HCT116 (cell line): ENCODE results near the gene NEO1.

Experiments used
- CTCF ChIP-seq, 3 experiments: fragments of 200-600 bp in 1 of 3; sonication (generic) in 1 of 3; IDR thresholded peaks in 2 of 3; conservative IDR thresholded peaks in 1 of 3; 2 replicates each; pipeline ENCODE4 v1.5.1; 2012 to 2017; ENCODE audit warnings: low read depth in 2 of 3, low read length in 2 of 3, antibody characterized with exemption in 1 of 3, borderline replicate concordance in 1 of 3, control low read depth in 1 of 3, mild to moderate bottlenecking in 1 of 3, mixed read lengths in 1 of 3, mixed run types in 1 of 3, moderate library complexity in 1 of 3; ENCODE audit not compliant: insufficient read depth in 1 of 3
- TF ChIP-seq, protein P1 (sequence below): IDR thresholded peaks from 2 replicates; pipeline ENCODE4 v1.6.1; 2012; ENCODE audit warnings: low read depth

DNA sequence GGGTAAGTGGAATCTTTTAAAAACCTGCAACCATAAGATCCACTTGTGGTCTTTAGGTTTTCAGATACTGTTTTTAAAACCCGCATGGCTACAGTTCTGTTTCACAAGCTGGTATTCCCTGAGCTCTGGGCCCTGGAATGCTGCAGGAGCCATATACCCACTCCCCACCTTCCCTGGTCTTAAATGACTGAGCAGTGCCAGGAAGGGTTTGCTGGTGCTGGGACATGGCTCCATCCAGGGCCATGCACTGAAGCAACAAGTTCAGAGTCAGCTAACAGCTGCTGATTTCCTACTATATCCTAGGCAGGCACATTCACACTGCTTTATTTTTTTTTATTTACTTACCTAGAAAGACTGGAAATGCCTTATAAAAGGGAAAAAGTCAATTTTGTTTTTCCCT is 239.2 kb downstream of the NEO1 start:
- no peak for TF ChIP-seq CTCF (IDR thresholded peaks at IDR 0.05 in 2 of 3, conservative IDR thresholded peaks at IDR 0.05 in 1 of 3; ENCODE audit: borderline replicate concordance in 1 of 3, insufficient read depth in 1 of 3, low read depth in 2 of 3, low read length in 2 of 3)
- TF ChIP-seq, protein P1, sequence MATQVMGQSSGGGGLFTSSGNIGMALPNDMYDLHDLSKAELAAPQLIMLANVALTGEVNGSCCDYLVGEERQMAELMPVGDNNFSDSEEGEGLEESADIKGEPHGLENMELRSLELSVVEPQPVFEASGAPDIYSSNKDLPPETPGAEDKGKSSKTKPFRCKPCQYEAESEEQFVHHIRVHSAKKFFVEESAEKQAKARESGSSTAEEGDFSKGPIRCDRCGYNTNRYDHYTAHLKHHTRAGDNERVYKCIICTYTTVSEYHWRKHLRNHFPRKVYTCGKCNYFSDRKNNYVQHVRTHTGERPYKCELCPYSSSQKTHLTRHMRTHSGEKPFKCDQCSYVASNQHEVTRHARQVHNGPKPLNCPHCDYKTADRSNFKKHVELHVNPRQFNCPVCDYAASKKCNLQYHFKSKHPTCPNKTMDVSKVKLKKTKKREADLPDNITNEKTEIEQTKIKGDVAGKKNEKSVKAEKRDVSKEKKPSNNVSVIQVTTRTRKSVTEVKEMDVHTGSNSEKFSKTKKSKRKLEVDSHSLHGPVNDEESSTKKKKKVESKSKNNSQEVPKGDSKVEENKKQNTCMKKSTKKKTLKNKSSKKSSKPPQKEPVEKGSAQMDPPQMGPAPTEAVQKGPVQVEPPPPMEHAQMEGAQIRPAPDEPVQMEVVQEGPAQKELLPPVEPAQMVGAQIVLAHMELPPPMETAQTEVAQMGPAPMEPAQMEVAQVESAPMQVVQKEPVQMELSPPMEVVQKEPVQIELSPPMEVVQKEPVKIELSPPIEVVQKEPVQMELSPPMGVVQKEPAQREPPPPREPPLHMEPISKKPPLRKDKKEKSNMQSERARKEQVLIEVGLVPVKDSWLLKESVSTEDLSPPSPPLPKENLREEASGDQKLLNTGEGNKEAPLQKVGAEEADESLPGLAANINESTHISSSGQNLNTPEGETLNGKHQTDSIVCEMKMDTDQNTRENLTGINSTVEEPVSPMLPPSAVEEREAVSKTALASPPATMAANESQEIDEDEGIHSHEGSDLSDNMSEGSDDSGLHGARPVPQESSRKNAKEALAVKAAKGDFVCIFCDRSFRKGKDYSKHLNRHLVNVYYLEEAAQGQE, result no peak
